MM.1S (cell line): ENCODE data around the gene IL1F10.

Source experiments
- DNase-seq: peaks from one replicate; pipeline ENCODE4 v3.0.0-alpha.2; 2015
- H2AFZ ChIP-seq: fragments of 300-600 bp; sonication (generic); 2 replicates; pipeline ENCODE4 v1.6.0; 2016; ENCODE audit warnings: antibody characterized with exemption, low read length
- H3F3A ChIP-seq: fragments of 300-600 bp; sonication (generic); 2 replicates; pipeline ENCODE4 v1.6.1; 2016; ENCODE audit warnings: mild to moderate bottlenecking, antibody characterized with exemption, low read length, moderate library complexity, mixed read lengths; ENCODE audit not compliant: insufficient read depth
- H3K27ac ChIP-seq: fragments of 300-600 bp; sonication (generic); 2 replicates; pipeline ENCODE4 v1.5.1; 2016; ENCODE audit warnings: mild to moderate bottlenecking, low read length
- H3K27me3 ChIP-seq: fragments of 300-600 bp; sonication (generic); replicated peaks from 2 replicates; pipeline ENCODE4 v1.6.0; 2016; ENCODE audit warnings: low read length; ENCODE audit not compliant: insufficient read depth
- H3K36me3 ChIP-seq: fragments of 300-600 bp; sonication (generic); replicated peaks from 2 replicates; pipeline ENCODE4 v1.6.1; 2016; ENCODE audit warnings: mild to moderate bottlenecking, low read length, mixed read lengths; ENCODE audit not compliant: insufficient read depth
- H3K4me1 ChIP-seq: fragments of 300-600 bp; sonication (generic); 2 replicates; pipeline ENCODE4 v1.6.1; 2016; ENCODE audit warnings: low read length, mixed read lengths
- H3K4me2 ChIP-seq: fragments of 300-600 bp; sonication (generic); 2 replicates; pipeline ENCODE4 v1.6.0; 2016; ENCODE audit warnings: low read depth, low read length
- H3K4me3 ChIP-seq: fragments of 300-600 bp; sonication (generic); 2 replicates; pipeline ENCODE4 v1.5.1; 2016; ENCODE audit warnings: low read length, mixed read lengths
- H3K79me2 ChIP-seq: fragments of 300-600 bp; sonication (generic); 2 replicates; pipeline ENCODE4 v1.6.1; 2016; ENCODE audit warnings: mixed run types, low read length, mixed read lengths
- H3K9ac ChIP-seq: fragments of 300-600 bp; sonication (generic); 2 replicates; pipeline ENCODE4 v1.6.1; 2016; ENCODE audit warnings: low read length, mixed read lengths
- H3K9me2 ChIP-seq: fragments of 300-600 bp; sonication (generic); replicated peaks from 2 replicates; pipeline ENCODE4 v1.6.1; 2016; ENCODE audit warnings: mild to moderate bottlenecking, low read length, mixed read lengths; ENCODE audit not compliant: insufficient read depth
- H3K9me3 ChIP-seq: fragments of 300-600 bp; sonication (generic); replicated peaks from 2 replicates; pipeline ENCODE4 v1.6.1; 2016; ENCODE audit warnings: mild to moderate bottlenecking, low read length, mixed read lengths; ENCODE audit not compliant: insufficient read depth
- H4K20me1 ChIP-seq: fragments of 300-600 bp; sonication (generic); 2 replicates; pipeline ENCODE4 v1.6.1; 2016; ENCODE audit warnings: mild to moderate bottlenecking, low read length, moderate library complexity, mixed read lengths; ENCODE audit not compliant: insufficient read depth
- EZH2 ChIP-seq: fragments of 300-600 bp; sonication (generic); optimal IDR thresholded peaks from 2 replicates; pipeline ENCODE3; 2017; ENCODE audit warnings: low read depth, mild to moderate bottlenecking, antibody characterized with exemption, low read length, mixed read lengths
- EZH2phosphoT487 ChIP-seq: fragments of 300-600 bp; sonication (generic); IDR thresholded peaks from 2 replicates; pipeline ENCODE4 v1.6.1; 2018; ENCODE audit warnings: antibody characterized with exemption, low read length
- TF ChIP-seq, protein P1 (sequence below): fragments of 300-600 bp; sonication (generic); IDR thresholded peaks from 2 replicates; pipeline ENCODE4 v1.5.1; 2016; ENCODE audit warnings: antibody characterized with exemption, low read length, mixed read lengths

IL1F10 gene

DNA sequence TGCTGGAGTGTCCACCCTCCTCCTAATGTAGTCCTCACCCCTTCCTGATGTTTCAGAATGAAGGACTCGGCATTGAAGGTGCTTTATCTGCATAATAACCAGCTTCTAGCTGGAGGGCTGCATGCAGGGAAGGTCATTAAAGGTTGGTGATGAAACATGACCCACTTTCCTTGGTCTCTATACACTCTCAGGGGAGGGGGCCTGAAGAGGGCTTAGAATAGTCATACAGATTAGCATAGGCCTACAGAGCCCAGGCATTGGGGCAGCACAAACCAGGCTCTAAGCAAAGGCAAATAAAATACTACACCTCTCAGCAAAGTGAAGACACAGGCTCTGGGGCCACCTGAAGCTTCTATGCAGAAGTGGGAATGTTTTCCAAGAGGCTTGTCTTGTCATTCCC lies 7.0 kb upstream of the IL1F10 start:
- Histone ChIP-seq H3K4me1 (no peaks in the 10 kb centered on the region), H3K27me3 (no peaks in the 10 kb centered on the region), H3K9me3 (no peaks in the 10 kb centered on the region), H3K4me2 (no peak overlapping the region), H3K36me3 (no peaks in the 10 kb centered on the region), H4K20me1 (no peaks in the 10 kb centered on the region), H2AFZ (no peak overlapping the region), H3F3A (no peaks in the 10 kb centered on the region), H3K4me3 (no peak overlapping the region), H3K9ac (no peak overlapping the region), H3K79me2 (no peaks in the 10 kb centered on the region), H3K27ac (no peak overlapping the region), H3K9me2 (no peaks in the 10 kb centered on the region)
- no peak for TF ChIP-seq EZH2
- TF ChIP-seq, protein P1, sequence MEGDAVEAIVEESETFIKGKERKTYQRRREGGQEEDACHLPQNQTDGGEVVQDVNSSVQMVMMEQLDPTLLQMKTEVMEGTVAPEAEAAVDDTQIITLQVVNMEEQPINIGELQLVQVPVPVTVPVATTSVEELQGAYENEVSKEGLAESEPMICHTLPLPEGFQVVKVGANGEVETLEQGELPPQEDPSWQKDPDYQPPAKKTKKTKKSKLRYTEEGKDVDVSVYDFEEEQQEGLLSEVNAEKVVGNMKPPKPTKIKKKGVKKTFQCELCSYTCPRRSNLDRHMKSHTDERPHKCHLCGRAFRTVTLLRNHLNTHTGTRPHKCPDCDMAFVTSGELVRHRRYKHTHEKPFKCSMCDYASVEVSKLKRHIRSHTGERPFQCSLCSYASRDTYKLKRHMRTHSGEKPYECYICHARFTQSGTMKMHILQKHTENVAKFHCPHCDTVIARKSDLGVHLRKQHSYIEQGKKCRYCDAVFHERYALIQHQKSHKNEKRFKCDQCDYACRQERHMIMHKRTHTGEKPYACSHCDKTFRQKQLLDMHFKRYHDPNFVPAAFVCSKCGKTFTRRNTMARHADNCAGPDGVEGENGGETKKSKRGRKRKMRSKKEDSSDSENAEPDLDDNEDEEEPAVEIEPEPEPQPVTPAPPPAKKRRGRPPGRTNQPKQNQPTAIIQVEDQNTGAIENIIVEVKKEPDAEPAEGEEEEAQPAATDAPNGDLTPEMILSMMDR, result no peak
- no peak for TF ChIP-seq EZH2phosphoT487
- no peak for DNase-seq

DNA sequence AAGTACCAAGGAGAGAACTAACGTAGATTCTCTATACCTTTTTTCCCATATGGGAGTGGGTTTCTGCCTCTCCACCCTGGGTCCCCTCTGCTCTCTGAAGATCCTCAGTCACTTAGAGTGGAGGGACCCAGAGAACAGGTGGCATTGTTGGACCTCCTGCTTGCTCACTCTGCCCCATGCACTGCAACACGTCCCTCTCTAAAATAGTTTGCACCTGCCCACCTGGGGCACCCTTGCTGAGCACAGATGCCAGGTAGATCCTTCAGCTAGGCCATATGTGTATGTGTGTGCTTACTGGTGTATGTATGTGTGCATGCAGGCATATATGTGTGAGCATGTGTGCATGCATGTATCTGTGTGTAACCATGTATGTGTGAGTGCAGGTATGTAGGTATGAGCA lies 6.5 kb upstream of the IL1F10 start:
- DNase-seq, result no peak
- Histone ChIP-seq H3K4me3 (no peak overlapping the region), H3K27ac (no peak overlapping the region), H3F3A (no peaks in the 10 kb centered on the region), H3K9me3 (no peaks in the 10 kb centered on the region), H3K9ac (no peak overlapping the region), H3K9me2 (no peaks in the 10 kb centered on the region), H2AFZ (no peak overlapping the region), H3K4me1 (no peaks in the 10 kb centered on the region), H4K20me1 (no peaks in the 10 kb centered on the region), H3K79me2 (no peaks in the 10 kb centered on the region), H3K4me2 (no peak overlapping the region), H3K27me3 (no peaks in the 10 kb centered on the region), H3K36me3 (no peaks in the 10 kb centered on the region)
- TF ChIP-seq EZH2, result no peak
- TF ChIP-seq, protein P1, result no peak
- TF ChIP-seq EZH2phosphoT487, result no peak

DNA sequence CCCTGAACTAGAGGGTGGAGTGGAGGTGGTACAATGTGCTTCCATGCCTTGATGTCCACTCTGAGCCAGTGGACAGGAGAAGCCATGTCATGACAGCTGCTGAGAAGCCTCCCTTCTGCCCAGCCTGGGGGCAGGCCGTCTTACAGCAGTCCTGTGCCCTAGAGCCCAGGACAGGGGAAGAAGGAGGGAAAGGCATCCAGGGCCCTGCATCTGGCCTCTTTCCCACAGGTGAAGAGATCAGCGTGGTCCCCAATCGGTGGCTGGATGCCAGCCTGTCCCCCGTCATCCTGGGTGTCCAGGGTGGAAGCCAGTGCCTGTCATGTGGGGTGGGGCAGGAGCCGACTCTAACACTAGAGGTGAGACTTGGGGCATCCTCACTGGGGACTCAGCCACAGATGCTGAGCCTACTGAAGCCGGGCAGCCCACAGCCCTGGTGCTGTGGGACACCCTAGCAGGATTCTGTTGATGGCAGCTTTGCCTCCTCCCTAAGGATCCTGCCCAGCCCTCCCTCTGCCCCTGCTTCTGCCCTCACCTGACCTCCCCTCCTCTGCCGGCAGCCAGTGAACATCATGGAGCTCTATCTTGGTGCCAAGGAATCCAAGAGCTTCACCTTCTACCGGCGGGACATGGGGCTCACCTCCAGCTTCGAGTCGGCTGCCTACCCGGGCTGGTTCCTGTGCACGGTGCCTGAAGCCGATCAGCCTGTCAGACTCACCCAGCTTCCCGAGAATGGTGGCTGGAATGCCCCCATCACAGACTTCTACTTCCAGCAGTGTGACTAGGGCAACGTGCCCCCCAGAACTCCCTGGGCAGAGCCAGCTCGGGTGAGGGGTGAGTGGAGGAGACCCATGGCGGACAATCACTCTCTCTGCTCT lies 5.6 kb upstream of the IL1F10 start:
- TF ChIP-seq EZH2phosphoT487 (no peak), EZH2 (no peak)
- TF ChIP-seq, protein P1, result no peak
- no peak overlapping the region for H3K4me3 ChIP-seq
- no peaks in the 10 kb centered on the region for H3K9me2 ChIP-seq
- H3K27ac ChIP-seq, result no peak overlapping the region
- H3K9me3 ChIP-seq, result no peaks in the 10 kb centered on the region
- no peak overlapping the region for H3K9ac ChIP-seq
- H3K27me3 ChIP-seq, result no peaks in the 10 kb centered on the region
- H3F3A ChIP-seq, result no peaks in the 10 kb centered on the region
- no peaks in the 10 kb centered on the region for H3K36me3 ChIP-seq
- no peaks in the 10 kb centered on the region for H3K4me1 ChIP-seq
- DNase-seq, result no peak
- H2AFZ ChIP-seq, result no peak overlapping the region
- H3K79me2 ChIP-seq, result no peaks in the 10 kb centered on the region
- H3K4me2 ChIP-seq, result no peak overlapping the region
- H4K20me1 ChIP-seq, result no peaks in the 10 kb centered on the region
